ENCODE measurements around the gene GFY. TPM values are rescaled to one million over a fixed set of nuclear protein-coding genes. Genes with fewer than 3 reads are reported as not detected.

GFY gene
- total and polyA plus RNA-seq, 9 of the 15 experiments (the other 6 are each of a cell fraction or from before 2014, with no cell fraction given), result 0.06 to 0.40 (median 0.19) TPM; not detected in 3

GRCh38 chr19:49430678-49431329, 5.6 kb downstream of the GFY start (continued):
- TF ChIP-seq ZFP91 (CRISPR knock-in tag; IDR thresholded peaks at IDR 0.05) (0 out of 2 replicates have a peak, but pooled peaks have one; percentile 56), SUPT5H (IDR thresholded peaks at IDR 0.05) (no peak), ZNF785 (CRISPR knock-in tag; IDR thresholded peaks at IDR 0.05) (no peak), ZBTB2 (IDR thresholded peaks at IDR 0.05) (peak; percentile 56; the same call in 1 of the 2 replicates), CHD4 (IDR thresholded peaks at IDR 0.05; ENCODE audit: insufficient read depth, insufficient replicate concordance, low read depth, low read length, poor library complexity, severe bottlenecking) (no peak), TRIM25 (IDR thresholded peaks at IDR 0.05; ENCODE audit: borderline replicate concordance) (0 out of 2 replicates have a peak, but pooled peaks have one; percentile 32), KDM5B (IDR thresholded peaks at IDR 0.05; ENCODE audit: insufficient replicate concordance, low read depth, low read length) (peak; percentile 53), SP1 (CRISPR knock-in tag; IDR thresholded peaks at IDR 0.05) (peak; percentile 57), MAFG (tag; conservative IDR thresholded peaks at IDR 0.05) (peak; percentile 37), NR3C1 (CRISPR knock-in tag; IDR thresholded peaks at IDR 0.05) (0 out of 2 replicates have a peak, but pooled peaks have one; percentile 33), MAFF (IDR thresholded peaks at IDR 0.05; ENCODE audit: low read length) (no peak), L3MBTL2 (IDR thresholded peaks at IDR 0.05) (peak; percentile 78), MLLT1 (IDR thresholded peaks at IDR 0.05) (0 out of 4 replicates have a peak, but pooled peaks of 1 of the 2 experiments have one; percentile 19), TFAP4 (CRISPR knock-in tag; IDR thresholded peaks at IDR 0.05; ENCODE audit: borderline replicate concordance) (0 out of 2 replicates have a peak, but pooled peaks have one; percentile 5)
- TF ChIP-seq, protein P1, sequence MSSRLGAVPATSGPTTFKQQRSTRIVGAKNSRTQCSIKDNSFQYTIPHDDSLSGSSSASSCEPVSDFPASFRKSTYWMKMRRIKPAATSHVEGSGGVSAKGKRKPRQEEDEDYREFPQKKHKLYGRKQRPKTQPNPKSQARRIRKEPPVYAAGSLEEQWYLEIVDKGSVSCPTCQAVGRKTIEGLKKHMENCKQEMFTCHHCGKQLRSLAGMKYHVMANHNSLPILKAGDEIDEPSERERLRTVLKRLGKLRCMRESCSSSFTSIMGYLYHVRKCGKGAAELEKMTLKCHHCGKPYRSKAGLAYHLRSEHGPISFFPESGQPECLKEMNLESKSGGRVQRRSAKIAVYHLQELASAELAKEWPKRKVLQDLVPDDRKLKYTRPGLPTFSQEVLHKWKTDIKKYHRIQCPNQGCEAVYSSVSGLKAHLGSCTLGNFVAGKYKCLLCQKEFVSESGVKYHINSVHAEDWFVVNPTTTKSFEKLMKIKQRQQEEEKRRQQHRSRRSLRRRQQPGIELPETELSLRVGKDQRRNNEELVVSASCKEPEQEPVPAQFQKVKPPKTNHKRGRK (tag; IDR thresholded peaks at IDR 0.05), result no peak
- TF ChIP-seq, protein P2, sequence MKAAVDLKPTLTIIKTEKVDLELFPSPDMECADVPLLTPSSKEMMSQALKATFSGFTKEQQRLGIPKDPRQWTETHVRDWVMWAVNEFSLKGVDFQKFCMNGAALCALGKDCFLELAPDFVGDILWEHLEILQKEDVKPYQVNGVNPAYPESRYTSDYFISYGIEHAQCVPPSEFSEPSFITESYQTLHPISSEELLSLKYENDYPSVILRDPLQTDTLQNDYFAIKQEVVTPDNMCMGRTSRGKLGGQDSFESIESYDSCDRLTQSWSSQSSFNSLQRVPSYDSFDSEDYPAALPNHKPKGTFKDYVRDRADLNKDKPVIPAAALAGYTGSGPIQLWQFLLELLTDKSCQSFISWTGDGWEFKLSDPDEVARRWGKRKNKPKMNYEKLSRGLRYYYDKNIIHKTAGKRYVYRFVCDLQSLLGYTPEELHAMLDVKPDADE (conservative IDR thresholded peaks at IDR 0.05; ENCODE audit: control insufficient read depth, low read depth, low read length), result no peak
